ENCODE measurements around the gene AATK. TPM values are rescaled to one million over a fixed set of nuclear protein-coding genes. Genes with fewer than 3 reads are reported as not detected.

AATK gene
- total RNA-seq, 1 donor from 2014 or later: 72.5 TPM

GRCh38 chr17:81115219-81115618, 50.8 kb downstream of the AATK start:
- no peak for TF ChIP-seq CTCF (IDR thresholded peaks at IDR 0.05)
- intact Hi-C loops (cut with DNase I): no loop called here

GRCh38 chr17:81114351-81115093, 51.5 kb downstream of the AATK start:
- DNase-seq (no peak), ATAC-seq (no peak)
- TF ChIP-seq CTCF (IDR thresholded peaks at IDR 0.05): no peak
- Histone ChIP-seq H3K27me3 (no peaks in the 10 kb centered on the region), H3K27ac (no peak overlapping the region), H3K4me3 (no peak overlapping the region), H3K36me3 (peaks cover 18% of the 10 kb centered on the region), H3K4me1 (no peaks in the 10 kb centered on the region), H3K9me3 (no peaks in the 10 kb centered on the region)
- intact Hi-C loops (cut with DNase I): no loop called here

More at GRCh38 chr17:81115219-81115618, 50.8 kb downstream of the AATK start:
- Histone ChIP-seq H3K27ac (no peak overlapping the region), H3K27me3 (no peaks in the 10 kb centered on the region), H3K4me1 (no peaks in the 10 kb centered on the region), H3K36me3 (peaks cover 11% of the 10 kb centered on the region), H3K9me3 (no peaks in the 10 kb centered on the region), H3K4me3 (no peak overlapping the region)
- no peak for ATAC-seq
- DNase-seq: no peak

- H3K27ac ChIP-seq: no peak overlapping the region
- intact Hi-C loops (cut with DNase I): no loop called here
- peaks cover 20% of the 10 kb centered on the region for H3K36me3 ChIP-seq
- no peak overlapping the region for H3K4me3 ChIP-seq
- no peak for TF ChIP-seq CTCF (IDR thresholded peaks at IDR 0.05)
- DNase-seq (no peak), ATAC-seq (no peak)
- H3K4me1 ChIP-seq: no peaks in the 10 kb centered on the region
- H3K9me3 ChIP-seq: no peaks in the 10 kb centered on the region
- H3K27me3 ChIP-seq: no peaks in the 10 kb centered on the region
These were observed 52.8 kb downstream of the AATK start for GRCh38 chr17:81113158-81113724.

- no peak overlapping the region for H3K4me3 ChIP-seq
- intact Hi-C loops (cut with DNase I): no loop called here
- TF ChIP-seq CTCF (IDR thresholded peaks at IDR 0.05): no peak
- ATAC-seq (no peak), DNase-seq (no peak)
- H3K36me3 ChIP-seq: peaks cover 26% of the 10 kb centered on the region
- H3K27ac ChIP-seq: no peak overlapping the region
- H3K27me3 ChIP-seq: no peaks in the 10 kb centered on the region
- no peaks in the 10 kb centered on the region for H3K9me3 ChIP-seq
- no peaks in the 10 kb centered on the region for H3K4me1 ChIP-seq
These were observed 53.6 kb downstream of the AATK start for GRCh38 chr17:81112450-81112849.

GRCh38 chr17:81111066-81111465, 55.0 kb downstream of the AATK start:
- no peaks in the 10 kb centered on the region for H3K27me3 ChIP-seq
- no peaks in the 10 kb centered on the region for H3K9me3 ChIP-seq
- intact Hi-C loops (cut with DNase I): no loop called here
- DNase-seq: no peak
- TF ChIP-seq CTCF (IDR thresholded peaks at IDR 0.05): no peak
- H3K4me3 ChIP-seq: no peak overlapping the region
- H3K4me1 ChIP-seq: no peaks in the 10 kb centered on the region
- H3K27ac ChIP-seq: no peak overlapping the region
- peaks cover 36% of the 10 kb centered on the region for H3K36me3 ChIP-seq
- ATAC-seq: no peak
